Liver (tissue), 9 donors: ENCODE data around the gene IGF2BP2. TPM values are rescaled to one million over a fixed set of nuclear protein-coding genes. Genes with fewer than 3 reads are reported as not detected.

Source experiments
- DNase-seq: peaks from one replicate; pipeline ENCODE4 v3.0.0-alpha.2; 2017; ENCODE audit warnings: low spot score
- H3K27ac ChIP-seq, 2 donors: one replicate each; pipeline ENCODE4 v1.7.0; 2013; ENCODE audit warnings: inconsistent platforms in 2 of 2, low read length in 2 of 2, control low read depth in 1 of 2, low read depth in 1 of 2, mild to moderate bottlenecking in 1 of 2
- H3K27me3 ChIP-seq, 4 donors: one replicate each; pipeline versions ENCODE4 v1.6.1 to v1.7.0; 2013; ENCODE audit warnings: low read length in 3 of 4, inconsistent platforms in 1 of 4, mild to moderate bottlenecking in 1 of 4, moderate library complexity in 1 of 4; ENCODE audit not compliant: control insufficient read depth in 4 of 4, insufficient read depth in 4 of 4
- H3K36me3 ChIP-seq, 4 donors: one replicate each; pipeline versions ENCODE4 v1.6.1 to v1.7.0; 2013; ENCODE audit warnings: low read length in 3 of 4, mild to moderate bottlenecking in 3 of 4, low read depth in 1 of 4, moderate library complexity in 1 of 4; ENCODE audit not compliant: control insufficient read depth in 4 of 4, insufficient read depth in 3 of 4
- H3K4me1 ChIP-seq, 4 donors: one replicate each; pipeline versions ENCODE4 v1.6.1 to v1.7.0; 2013; ENCODE audit warnings: low read length in 3 of 4, mild to moderate bottlenecking in 3 of 4, moderate library complexity in 1 of 4; ENCODE audit not compliant: control insufficient read depth in 4 of 4, insufficient read depth in 4 of 4
- H3K4me3 ChIP-seq, 3 donors: one replicate each; pipeline versions ENCODE4 v1.6.1 to v1.7.0; 2013; ENCODE audit warnings: low read length in 3 of 3, control low read depth in 1 of 3, low read depth in 1 of 3, mild to moderate bottlenecking in 1 of 3
- H3K9ac ChIP-seq, 2 donors: one replicate each; pipeline ENCODE4 v1.7.0; 2013; ENCODE audit warnings: low read length in 2 of 2, mild to moderate bottlenecking in 2 of 2, moderate library complexity in 2 of 2, control low read depth in 1 of 2, low read depth in 1 of 2
- H3K9me3 ChIP-seq, 4 donors: one replicate each; pipeline versions ENCODE4 v1.6.1 to v1.7.0; 2013; ENCODE audit warnings: low read length in 3 of 4; ENCODE audit not compliant: control insufficient read depth in 4 of 4
- ATF3 ChIP-seq: IDR thresholded peaks from 2 replicates; pipeline ENCODE4 v1.6.1; 2016; ENCODE audit warnings: antibody characterized with exemption
- CTCF ChIP-seq: fragments of 150-350 bp; IDR thresholded peaks from 2 replicates; pipeline ENCODE4 v1.5.1; 2017; ENCODE audit warnings: improper control_type of control experiment, low read depth, low read length; ENCODE audit not compliant: missing input control
- EGR1 ChIP-seq, 2 donors: IDR thresholded peaks; 2 replicates each; pipeline ENCODE4 v1.6.1; 2016 to 2018; ENCODE audit warnings: antibody characterized with exemption in 2 of 2, low read depth in 2 of 2
- FOXA1 ChIP-seq: IDR thresholded peaks from 2 replicates; pipeline ENCODE4 v1.6.1; 2016; ENCODE audit warnings: antibody characterized with exemption
- FOXA2 ChIP-seq: IDR thresholded peaks from 2 replicates; pipeline ENCODE4 v1.6.1; 2016; ENCODE audit warnings: antibody characterized with exemption
- HNF4A ChIP-seq, 2 donors: conservative IDR thresholded peaks; 2 replicates each; pipeline ENCODE4 v1.6.1; 2016; ENCODE audit warnings: antibody characterized with exemption in 2 of 2, mild to moderate bottlenecking in 2 of 2
- JUND ChIP-seq, 2 donors: IDR thresholded peaks; 2 replicates each; pipeline ENCODE4 v1.6.1; 2016; ENCODE audit warnings: antibody characterized with exemption in 2 of 2
- MAX ChIP-seq: IDR thresholded peaks from 2 replicates; pipeline ENCODE4 v1.6.1; 2016; ENCODE audit warnings: antibody characterized with exemption
- NR2F2 ChIP-seq: IDR thresholded peaks from 2 replicates; pipeline ENCODE4 v1.6.1; 2016; ENCODE audit warnings: antibody characterized with exemption
- RAD21 ChIP-seq, 2 donors: IDR thresholded peaks; 2 replicates each; pipeline ENCODE4 v1.6.1; 2016; ENCODE audit warnings: antibody characterized with exemption in 2 of 2, mild to moderate bottlenecking in 2 of 2
- RXRA ChIP-seq, 2 donors: IDR thresholded peaks; 2 replicates each; pipeline ENCODE4 v1.6.1; 2017 to 2018; ENCODE audit warnings: antibody characterized with exemption in 2 of 2, mild to moderate bottlenecking in 1 of 2
- SP1 ChIP-seq: IDR thresholded peaks from 2 replicates; pipeline ENCODE4 v1.6.1; 2018; ENCODE audit warnings: antibody characterized with exemption, mild to moderate bottlenecking
- TAF1 ChIP-seq: conservative IDR thresholded peaks from 2 replicates; pipeline ENCODE4 v1.6.1; 2016; ENCODE audit warnings: antibody characterized with exemption, mild to moderate bottlenecking
- YY1 ChIP-seq: IDR thresholded peaks from 2 replicates; pipeline ENCODE4 v1.6.1; 2016; ENCODE audit warnings: antibody characterized with exemption, mild to moderate bottlenecking
- ZBTB33 ChIP-seq: IDR thresholded peaks from 2 replicates; pipeline ENCODE4 v1.6.1; 2016; ENCODE audit warnings: antibody characterized with exemption
- WGBS: extraction: QIAGEN DNeasy Blood & Tissue Kit; methylation state at CpG from one replicate; pipeline ENCODE4 v1.1.7; 2013; 5-methylcytosine and 5-hydroxymethylcytosine counted together
- polyA plus RNA-seq, 2 donors: library from polyadenylated mRNA; stranded (reverse) in 1 of 2; unstranded in 1 of 2; fragments of 200-250 nt in 1 of 2; fragments of >200 nt in 1 of 2; fragmentation: Nextera tagmentation in 1 of 2; extraction: Ambion mirVana in 1 of 2; gene quantifications; one replicate each; pipeline versions ENCODE4 v1.2.1 to v1.2.3, GENCODE V29; 2013 to 2015
- total RNA-seq, 2 donors: library from RNA; depleted of rRNA; stranded (reverse); fragments of >200 nt; gene quantifications; one replicate each; pipeline ENCODE4 v1.2.3, GENCODE V29; 2014
- donor health status: healthy.
- donor health status: healthy.
- donor health status: healthy.
- donor health status: healthy.
- donor health status: healthy.

Gene IGF2BP2
- total and polyA plus RNA-seq, 4 donors, result 0.67 to 35.0 (median 1.7) TPM

GRCh38 chr3:185729337-185730055 is 95.3 kb downstream of the IGF2BP2 start:
- Histone ChIP-seq H3K9ac (no peak overlapping the region), H3K9me3 (peaks cover 0 to 2% (median 0%) of the 10 kb centered on the region in 4 donors), H3K4me3 (no peak overlapping the region), H3K27me3 (no peaks in the 10 kb centered on the region), H3K27ac (no peak overlapping the region), H3K4me1 (no peaks in the 10 kb centered on the region), H3K36me3 (no peaks in the 10 kb centered on the region)
- no peak for DNase-seq
- TF ChIP-seq MAX, result no peak
- TF ChIP-seq ATF3, result no peak
- no peak for TF ChIP-seq SP1
- TF ChIP-seq RXRA (IDR thresholded peaks at IDR 0.05), result no peak
- TF ChIP-seq FOXA2, result no peak
- no peak for TF ChIP-seq NR2F2
- no peak for TF ChIP-seq JUND (IDR thresholded peaks at IDR 0.05)
- TF ChIP-seq YY1, result no peak
- no peak for TF ChIP-seq HNF4A (conservative IDR thresholded peaks at IDR 0.05)
- TF ChIP-seq EGR1 (IDR thresholded peaks at IDR 0.05; ENCODE audit: low read depth in 2 of 2), result no peak
- no peak for TF ChIP-seq TAF1
- no peak for TF ChIP-seq CTCF
- no peak for TF ChIP-seq FOXA1
- TF ChIP-seq ZBTB33, result no peak
- 83% methylated on average over 7 of the region's 7 CpGs for WGBS

DNA sequence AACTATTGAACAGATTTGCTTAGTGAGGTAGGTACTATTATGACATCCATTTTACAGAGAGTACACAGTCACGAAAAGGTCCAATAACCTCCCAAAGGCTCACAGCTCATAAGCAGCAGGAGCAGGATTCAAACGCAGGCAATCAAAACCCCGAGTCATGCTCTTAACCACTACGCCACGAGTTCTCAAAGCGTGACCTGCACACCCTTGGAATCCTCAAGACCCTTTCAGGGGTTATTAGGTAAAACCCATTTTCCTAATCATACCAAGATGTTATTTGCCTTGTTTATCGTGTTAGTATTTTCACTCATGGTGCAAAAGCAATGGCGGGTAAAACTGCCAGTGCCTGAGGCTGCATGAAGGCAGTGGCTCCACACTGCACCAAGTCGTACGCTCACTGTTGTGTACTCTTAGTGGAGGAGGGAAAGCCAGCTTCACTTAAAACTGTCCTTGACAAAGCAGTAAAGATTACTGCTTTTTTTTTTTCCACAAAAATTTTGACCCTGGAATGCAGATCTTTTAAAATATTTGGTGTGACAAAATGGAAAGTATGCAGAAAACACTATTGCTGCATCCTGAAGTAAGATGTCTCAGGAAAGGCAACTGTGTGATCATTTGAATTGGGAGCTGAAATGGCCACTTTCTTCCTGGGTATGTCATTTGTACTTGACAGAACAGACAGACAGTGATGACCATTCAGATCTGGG is 96.1 kb downstream of the IGF2BP2 start:
- Histone ChIP-seq H3K27ac (no peak overlapping the region), H3K9me3 (peaks cover 0 to 2% (median under 1%) of the 10 kb centered on the region in 4 donors), H3K4me1 (no peaks in the 10 kb centered on the region), H3K9ac (no peak overlapping the region), H3K4me3 (no peak overlapping the region), H3K27me3 (no peaks in the 10 kb centered on the region), H3K36me3 (no peaks in the 10 kb centered on the region)
- DNase-seq, result no peak
- WGBS, result 88% methylated on average over 10 of the region's 10 CpGs
- TF ChIP-seq YY1 (no peak), FOXA2 (no peak), RAD21 (IDR thresholded peaks at IDR 0.05) (no peak), RXRA (IDR thresholded peaks at IDR 0.05) (no peak)
